MCF 10A (cell line): ENCODE results near the gene IQCF6. TPM values are rescaled to one million over a fixed set of nuclear protein-coding genes. Genes with fewer than 3 reads are reported as not detected.
"Not testable (repeated sequence)": the region's sequence is repeated elsewhere in the genome, so short reads cannot be mapped to it uniquely, and the experiment has no call there.

ENCODE experiments used
- BruUV-seq: library from RNA; stranded (reverse); fragments of 400-500 nt; replicated peaks from 2 replicates; lab custom pipeline; 2021; lab: Mats Ljungman, UMichigan
- CTCF ChIA-PET: fragments of 300-600 bp; sonication (Branson Sonifier 250); formaldehyde crosslinking; extraction: SDS; loops from one replicate; lab custom pipeline; 2021; ENCODE audit warnings: antibody characterized with exemption, inconsistent platforms; lab: Yijun Ruan, JAX
- POLR2A ChIA-PET: fragments of 300-600, 350-650 bp; sonication (Branson Sonifier 250); formaldehyde crosslinking; extraction: SDS; loops from one replicate; lab custom pipeline; 2020; ENCODE audit warnings: antibody characterized with exemption, inconsistent platforms; lab: Yijun Ruan, JAX
- DNase-seq: peaks from one replicate; pipeline ENCODE4 v3.0.0-alpha.2; 2018; ENCODE audit not compliant: unreplicated experiment
- H3K27ac Mint-ChIP-seq: one replicate; pipeline ENCODE4 v1.8.0; 2022; ENCODE audit warnings: mild to moderate bottlenecking, low read depth, mixed read lengths; ENCODE audit not compliant: unreplicated experiment
- H3K27me3 Mint-ChIP-seq: one replicate; pipeline ENCODE4 v1.8.0; 2022; ENCODE audit warnings: mixed read lengths; ENCODE audit not compliant: insufficient read depth, unreplicated experiment
- H3K36me3 Mint-ChIP-seq: one replicate; pipeline ENCODE4 v1.8.0; 2022; ENCODE audit warnings: mild to moderate bottlenecking, moderate library complexity, mixed read lengths; ENCODE audit not compliant: insufficient read depth, unreplicated experiment
- H3K4me1 Mint-ChIP-seq: one replicate; pipeline ENCODE4 v1.8.0; 2022; ENCODE audit warnings: mixed read lengths; ENCODE audit not compliant: insufficient read depth, unreplicated experiment
- H3K4me3 Mint-ChIP-seq: one replicate; pipeline ENCODE4 v1.8.0; 2022; ENCODE audit warnings: mild to moderate bottlenecking, moderate library complexity, mixed read lengths; ENCODE audit not compliant: unreplicated experiment
- H3K9me3 Mint-ChIP-seq: one replicate; pipeline ENCODE4 v1.8.0; 2022; ENCODE audit warnings: mixed read lengths; ENCODE audit not compliant: unreplicated experiment
- intact Hi-C: fragments of 100-400 bp; cut with micrococcal nuclease; formaldehyde crosslinking; loops from 2 replicates; pipeline ENCODE4 v1.14.1; 2022
- total RNA-seq: library from RNA; stranded (reverse); gene quantifications from 2 replicates; pipeline ENCODE4 v1.2.3, GENCODE V29; 2022
- TF ChIP-seq, protein P1 (sequence below): fragments of 200-600 bp; IDR thresholded peaks from one replicate; pipeline ENCODE4 v1.8.0; 2022; ENCODE audit warnings: antibody characterized with exemption, mild to moderate bottlenecking; ENCODE audit not compliant: unreplicated experiment

The IQCF6 gene
- total RNA-seq, 1 experiment from 2014 or later, result not detected

DNA sequence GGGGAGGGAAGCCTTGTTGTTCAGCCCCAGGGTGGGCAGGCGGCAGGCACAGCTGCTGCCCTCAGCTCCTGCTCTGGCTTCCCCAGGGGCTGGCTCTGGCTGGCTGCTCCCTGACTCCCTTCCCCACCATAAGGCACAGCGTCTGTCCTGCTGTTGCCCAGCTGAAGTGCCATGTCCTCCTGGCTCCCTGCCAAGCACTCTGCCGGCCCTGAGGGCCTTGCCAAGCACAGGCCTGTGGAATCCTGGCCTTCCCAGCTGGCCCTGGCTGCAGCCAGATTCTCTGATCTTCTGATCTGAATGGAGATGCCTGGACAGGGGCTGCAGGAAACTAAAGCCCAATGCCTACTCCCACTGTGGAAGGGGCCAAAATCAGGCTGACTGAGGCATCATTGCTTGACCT is 1.1 kb downstream of the IQCF6 start:
- H3K27me3 Mint-ChIP-seq, result peaks cover 38% of the 10 kb centered on the region

DNA sequence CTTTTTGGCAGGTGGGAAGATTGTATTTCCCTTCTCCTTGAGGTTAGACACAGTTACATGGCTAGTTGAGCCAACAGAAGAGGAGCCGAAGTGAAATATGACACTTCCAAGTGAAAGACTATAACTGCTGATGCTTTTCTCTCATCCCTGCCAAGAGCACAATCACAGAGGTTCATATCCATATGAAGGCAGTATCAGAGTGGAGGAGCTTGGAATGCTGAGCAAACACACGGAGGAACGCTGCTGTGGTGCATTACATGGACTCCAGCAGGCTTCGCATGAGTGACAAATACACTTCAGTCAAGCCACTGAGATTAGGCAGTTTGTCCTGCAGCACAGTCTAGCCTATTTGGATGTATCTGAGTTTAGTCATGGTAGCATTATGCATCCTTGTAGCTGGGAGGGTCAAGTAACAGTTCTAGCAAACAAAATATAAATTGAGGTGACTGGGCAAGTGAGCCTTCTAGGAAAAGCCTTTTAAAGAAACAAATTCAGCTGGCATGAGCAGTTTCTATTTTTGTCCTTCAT is 5.4 kb downstream of the IQCF6 start:
- TF ChIP-seq, protein P1, sequence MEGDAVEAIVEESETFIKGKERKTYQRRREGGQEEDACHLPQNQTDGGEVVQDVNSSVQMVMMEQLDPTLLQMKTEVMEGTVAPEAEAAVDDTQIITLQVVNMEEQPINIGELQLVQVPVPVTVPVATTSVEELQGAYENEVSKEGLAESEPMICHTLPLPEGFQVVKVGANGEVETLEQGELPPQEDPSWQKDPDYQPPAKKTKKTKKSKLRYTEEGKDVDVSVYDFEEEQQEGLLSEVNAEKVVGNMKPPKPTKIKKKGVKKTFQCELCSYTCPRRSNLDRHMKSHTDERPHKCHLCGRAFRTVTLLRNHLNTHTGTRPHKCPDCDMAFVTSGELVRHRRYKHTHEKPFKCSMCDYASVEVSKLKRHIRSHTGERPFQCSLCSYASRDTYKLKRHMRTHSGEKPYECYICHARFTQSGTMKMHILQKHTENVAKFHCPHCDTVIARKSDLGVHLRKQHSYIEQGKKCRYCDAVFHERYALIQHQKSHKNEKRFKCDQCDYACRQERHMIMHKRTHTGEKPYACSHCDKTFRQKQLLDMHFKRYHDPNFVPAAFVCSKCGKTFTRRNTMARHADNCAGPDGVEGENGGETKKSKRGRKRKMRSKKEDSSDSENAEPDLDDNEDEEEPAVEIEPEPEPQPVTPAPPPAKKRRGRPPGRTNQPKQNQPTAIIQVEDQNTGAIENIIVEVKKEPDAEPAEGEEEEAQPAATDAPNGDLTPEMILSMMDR, result no peak
- Mint-ChIP-seq H3K9me3 (no peaks in the 10 kb centered on the region), H3K27me3 (peaks cover 70% of the 10 kb centered on the region), H3K4me1 (no peaks in the 10 kb centered on the region), H3K27ac (no peak overlapping the region), H3K4me3 (no peak overlapping the region), H3K36me3 (no peaks in the 10 kb centered on the region)
- POLR2A ChIA-PET, result interaction anchor here (0.7 kb wide), 1 partner anchor 11 kb away, joined by 3 read pairs; no protein-coding TSS in a partner anchor
- intact Hi-C loops, result no loop called here
- DNase-seq, result no peak
- no TSS peak for BruUV-seq
- CTCF ChIA-PET, result interaction anchor here (0.6 kb wide), 1 partner anchor 41 kb away, joined by 3 read pairs; no protein-coding TSS in a partner anchor

More for the DNA sequence above, 1.1 kb downstream of the IQCF6 start:
- intact Hi-C loops, result no loop called here
- peak; percentile 19 for DNase-seq
- H3K36me3 Mint-ChIP-seq, result no peaks in the 10 kb centered on the region
- H3K4me3 Mint-ChIP-seq, result no peak overlapping the region
- no TSS peak for BruUV-seq
- ChIA-PET CTCF (interaction anchor here (0.6 to 0.7 kb wide), 2 partner anchors 453 to 956 kb away, joined by 3 read pairs; no protein-coding TSS in a partner anchor), POLR2A (no interaction called here)
- TF ChIP-seq, protein P1, result no peak
- H3K4me1 Mint-ChIP-seq, result no peaks in the 10 kb centered on the region
- H3K27ac Mint-ChIP-seq, result no peak overlapping the region
- H3K9me3 Mint-ChIP-seq, result no peaks in the 10 kb centered on the region

DNA sequence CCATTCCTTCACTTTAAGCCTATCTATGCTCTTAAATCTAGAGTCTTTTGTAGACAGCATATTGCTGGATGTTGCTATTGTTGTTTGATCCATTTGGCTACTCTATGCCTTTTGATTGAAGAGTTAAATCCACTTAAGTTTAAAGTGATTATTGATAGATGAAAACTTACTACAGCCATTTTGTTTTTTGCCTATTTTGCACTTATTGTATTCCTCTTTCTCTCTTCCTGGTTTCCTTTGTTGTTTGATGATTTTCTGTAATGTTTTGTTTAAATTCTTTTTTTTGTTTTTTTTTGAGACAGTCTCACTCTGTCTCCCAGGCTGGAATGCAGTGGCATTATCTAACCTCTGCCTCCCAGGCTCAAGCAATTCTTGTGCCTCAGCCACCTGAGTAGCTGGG is 19.8 kb downstream of the IQCF6 start:
- Mint-ChIP-seq H3K9me3 (peaks cover 35% of the 10 kb centered on the region), H3K36me3 (no peaks in the 10 kb centered on the region), H3K27ac (no peak overlapping the region), H3K4me3 (no peak overlapping the region), H3K4me1 (no peaks in the 10 kb centered on the region), H3K27me3 (no peaks in the 10 kb centered on the region)
- ChIA-PET POLR2A (no interaction called here), CTCF (no interaction called here)
- TF ChIP-seq, protein P1, result no peak
- no peak for DNase-seq
- intact Hi-C loops, result no loop called here
- no TSS peak for BruUV-seq

DNA sequence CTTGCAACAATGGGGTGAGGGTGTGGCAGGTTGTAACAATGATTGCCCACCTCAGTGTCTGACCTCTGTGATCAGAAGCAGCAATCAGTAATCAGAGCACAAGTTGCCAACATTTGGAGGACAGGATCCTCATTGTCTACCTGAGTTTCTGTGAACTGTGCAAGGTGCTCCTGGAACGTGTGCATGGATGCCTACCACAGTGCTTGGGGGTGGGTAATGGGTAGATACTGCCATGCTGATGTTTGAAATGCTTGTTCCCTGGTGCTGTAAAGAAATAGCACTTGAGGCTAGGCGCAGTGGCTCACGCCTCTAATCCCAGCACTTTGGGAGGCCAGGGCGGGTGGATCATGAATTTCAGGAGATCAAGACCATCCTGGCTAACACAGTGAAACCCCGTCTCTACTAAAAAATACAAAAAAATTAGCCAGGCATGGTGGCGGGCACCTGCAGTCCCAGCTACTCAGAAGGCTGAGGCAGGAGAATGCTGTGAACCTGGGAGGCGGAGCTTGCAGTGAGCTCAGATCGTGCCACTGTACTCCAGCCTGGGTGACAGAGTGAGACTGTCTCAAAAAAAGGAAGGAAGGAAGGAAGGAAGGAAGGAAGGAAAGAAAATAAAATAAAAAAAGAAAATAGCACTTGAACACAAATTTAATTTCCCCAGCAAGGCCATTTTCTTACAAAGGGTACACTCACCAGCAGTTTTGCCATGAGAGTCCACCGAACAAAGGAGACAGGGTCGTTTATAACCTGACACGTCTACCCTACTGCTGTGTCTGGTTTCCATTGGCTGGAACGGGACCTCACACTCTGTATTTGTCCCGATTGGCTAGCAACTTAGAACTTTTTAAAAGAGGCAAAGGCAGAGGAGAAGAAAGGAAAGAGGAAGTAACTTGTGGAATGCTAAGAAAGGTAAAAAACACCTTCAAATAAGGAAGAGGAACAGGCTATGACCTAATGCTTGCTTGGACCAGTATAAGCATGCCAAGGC is 25.0 kb downstream of the IQCF6 start:
- H3K27me3 Mint-ChIP-seq, result peaks cover 20% of the 10 kb centered on the region
- CTCF ChIA-PET, DNase-seq, H3K27ac Mint-ChIP-seq, H3K36me3 Mint-ChIP-seq, H3K4me1 Mint-ChIP-seq, intact Hi-C loops, BruUV-seq, H3K4me3 Mint-ChIP-seq: not testable (repeated sequence)
- POLR2A ChIA-PET, result interaction anchor here (0.8 kb wide), 1 partner anchor 10 kb away, joined by 3 read pairs; no protein-coding TSS in a partner anchor
- peaks cover 21% of the 10 kb centered on the region for H3K9me3 Mint-ChIP-seq
